Mesenchymal stem cell (in vitro differentiated cells and primary cell): ENCODE results near the gene RUNX1.

Experiments
- DNase-seq: peaks from one replicate; pipeline ENCODE4 v3.0.0-alpha.2; 2013
- H2AFZ ChIP-seq: one replicate; pipeline ENCODE4 v1.6.1; 2013; ENCODE audit warnings: low read depth, mild to moderate bottlenecking, control low read depth, inconsistent platforms, low read length, moderate library complexity
- H2AK5ac ChIP-seq: 2 replicates; pipeline ENCODE4 v1.6.1; 2013; ENCODE audit warnings: low read length, moderate library complexity, mild to moderate bottlenecking, inconsistent platforms; ENCODE audit not compliant: severe bottlenecking
- H2BK120ac ChIP-seq: one replicate; pipeline ENCODE4 v1.6.1; 2013; ENCODE audit warnings: low read depth, mild to moderate bottlenecking, inconsistent platforms, low read length, moderate library complexity
- H2BK12ac ChIP-seq, 2 experiments: one replicate each; pipeline ENCODE4 v1.6.1; 2013; ENCODE audit warnings: inconsistent platforms in 2 of 2, low read length in 2 of 2, mild to moderate bottlenecking in 2 of 2, moderate library complexity in 2 of 2, control low read depth in 1 of 2
- H2BK15ac ChIP-seq: one replicate; pipeline ENCODE4 v1.6.1; 2013; ENCODE audit warnings: mild to moderate bottlenecking, low read depth, inconsistent platforms; ENCODE audit not compliant: poor library complexity, severe bottlenecking
- H2BK5ac ChIP-seq: 2 replicates; pipeline ENCODE4 v1.6.1; 2013; ENCODE audit warnings: low read depth, mild to moderate bottlenecking, low read length, control low read depth, inconsistent platforms; ENCODE audit not compliant: poor library complexity, severe bottlenecking
- H3K14ac ChIP-seq, 2 experiments: one replicate each; pipeline ENCODE4 v1.6.1; 2013; ENCODE audit warnings: inconsistent platforms in 2 of 2, low read length in 2 of 2, control low read depth in 1 of 2, mild to moderate bottlenecking in 1 of 2, moderate library complexity in 1 of 2
- H3K18ac ChIP-seq, 2 experiments: one replicate each; pipeline ENCODE4 v1.6.1; 2013; ENCODE audit warnings: inconsistent platforms in 2 of 2, low read length in 2 of 2, control low read depth in 1 of 2, low read depth in 1 of 2, mild to moderate bottlenecking in 1 of 2
- H3K23ac ChIP-seq, 2 experiments: one replicate each; pipeline ENCODE4 v1.6.1; 2013; ENCODE audit warnings: inconsistent platforms in 2 of 2, low read length in 2 of 2, mild to moderate bottlenecking in 2 of 2, moderate library complexity in 2 of 2, control low read depth in 1 of 2
- H3K27ac ChIP-seq: 2 replicates; pipeline ENCODE4 v1.5.1; 2013; ENCODE audit warnings: mild to moderate bottlenecking, moderate library complexity, low read length, control low read depth, inconsistent platforms; ENCODE audit not compliant: poor library complexity, severe bottlenecking
- H3K27me3 ChIP-seq, 2 experiments: 2 replicates each; pipeline versions ENCODE4 v1.6.1 to v1.7.0; 2013; ENCODE audit warnings: low read length in 2 of 2, mild to moderate bottlenecking in 2 of 2, moderate library complexity in 2 of 2, control low read depth in 1 of 2, inconsistent platforms in 1 of 2; ENCODE audit not compliant: control insufficient read depth in 1 of 2, insufficient read depth in 1 of 2
- H3K36me3 ChIP-seq, 2 experiments: 2 replicates each; pipeline versions ENCODE4 v1.6.1 to v1.7.0; 2013; ENCODE audit warnings: low read length in 2 of 2, control low read depth in 1 of 2, inconsistent platforms in 1 of 2, low read depth in 1 of 2, mild to moderate bottlenecking in 1 of 2; ENCODE audit not compliant: insufficient read depth in 2 of 2, control insufficient read depth in 1 of 2
- H3K4ac ChIP-seq, 2 experiments: one replicate each; pipeline ENCODE4 v1.6.1; 2013; ENCODE audit warnings: inconsistent platforms in 2 of 2, low read length in 2 of 2, mild to moderate bottlenecking in 2 of 2, moderate library complexity in 2 of 2, control low read depth in 1 of 2, low read depth in 1 of 2
- H3K4me1 ChIP-seq: 2 replicates; pipeline ENCODE4 v1.6.1; 2013; ENCODE audit warnings: low read depth, low read length, control low read depth; ENCODE audit not compliant: control insufficient read depth, insufficient read depth
- H3K4me2 ChIP-seq: 2 replicates; pipeline ENCODE4 v1.6.1; 2013; ENCODE audit warnings: low read length, mild to moderate bottlenecking, inconsistent platforms; ENCODE audit not compliant: poor library complexity, severe bottlenecking
- H3K4me3 ChIP-seq, 2 experiments: 2 replicates each; pipeline versions ENCODE4 v1.5.1 to v1.7.0; 2013; ENCODE audit warnings: low read length in 2 of 2, mild to moderate bottlenecking in 2 of 2, control low read depth in 1 of 2, low read depth in 1 of 2; ENCODE audit not compliant: insufficient read depth in 1 of 2
- H3K79me1 ChIP-seq: replicated peaks from 2 replicates; pipeline ENCODE4 v1.6.1; 2013; ENCODE audit warnings: mild to moderate bottlenecking, control low read depth, low read length, inconsistent platforms; ENCODE audit not compliant: poor library complexity, severe bottlenecking
- H3K9ac ChIP-seq: 2 replicates; pipeline ENCODE4 v1.7.0; 2013; ENCODE audit warnings: mild to moderate bottlenecking, low read length, moderate library complexity
- H3K9me3 ChIP-seq: 2 replicates; pipeline ENCODE4 v1.7.0; 2013; ENCODE audit warnings: mild to moderate bottlenecking, low read length; ENCODE audit not compliant: control insufficient read depth
- H4K8ac ChIP-seq: one replicate; pipeline ENCODE4 v1.6.1; 2013; ENCODE audit warnings: inconsistent platforms, mild to moderate bottlenecking, low read length, moderate library complexity
- H4K91ac ChIP-seq: one replicate; pipeline ENCODE4 v1.6.1; 2013; ENCODE audit warnings: mild to moderate bottlenecking, low read length, inconsistent platforms
- WGBS: methylation state at CpG from one replicate; pipeline ENCODE4 v1.1.7; 2013; ENCODE audit warnings: mixed read lengths; 5-methylcytosine and 5-hydroxymethylcytosine counted together

The RUNX1 gene

DNA sequence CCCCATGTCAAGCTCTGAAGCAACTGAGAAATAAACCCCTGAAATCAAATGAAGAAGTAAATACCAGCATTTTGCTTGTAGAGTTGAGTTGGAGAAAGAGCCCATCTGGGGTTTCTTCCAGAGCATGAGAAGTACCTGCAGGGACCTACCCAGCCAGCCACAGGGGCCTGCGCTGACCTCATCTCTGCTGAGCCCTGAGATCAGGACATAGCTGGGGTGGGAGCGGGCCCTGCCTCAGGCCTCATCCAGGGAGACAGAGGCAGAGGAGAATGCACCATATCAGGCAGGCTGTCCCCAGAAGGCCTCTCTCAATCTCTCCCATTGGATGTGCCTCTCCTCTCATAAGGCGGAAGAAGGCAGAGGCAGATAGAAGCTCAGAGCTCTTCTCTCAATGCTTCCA is 27.6 kb downstream of the RUNX1 start:
- H2BK12ac ChIP-seq: no peak overlapping the region
- H3K4me3 ChIP-seq: no peak overlapping the region
- H2BK5ac ChIP-seq: no peak overlapping the region
- no peaks in the 10 kb centered on the region for H3K9me3 ChIP-seq
- no peak overlapping the region for H2AK5ac ChIP-seq
- no peak overlapping the region for H3K4ac ChIP-seq
- peaks cover 0 to 3% of the 10 kb centered on the region in 2 experiments for H3K36me3 ChIP-seq
- no peaks in the 10 kb centered on the region for H3K27me3 ChIP-seq
- no peak for DNase-seq
- H4K8ac ChIP-seq: no peak overlapping the region
- 100% methylated on average over 3 of the region's 3 CpGs for WGBS
- no peak overlapping the region for H3K18ac ChIP-seq
- H3K9ac ChIP-seq: no peak overlapping the region
- H4K91ac ChIP-seq: no peak overlapping the region
- H2BK15ac ChIP-seq: no peak overlapping the region
- H3K79me1 ChIP-seq: peaks cover 8% of the 10 kb centered on the region
- H3K14ac ChIP-seq: no peak overlapping the region
- peaks cover 11% of the 10 kb centered on the region for H3K4me1 ChIP-seq
- H2BK120ac ChIP-seq: no peak overlapping the region
- H3K27ac ChIP-seq: no peak overlapping the region
- H3K23ac ChIP-seq: no peak overlapping the region
- no peak overlapping the region for H2AFZ ChIP-seq
- no peak overlapping the region for H3K4me2 ChIP-seq

DNA sequence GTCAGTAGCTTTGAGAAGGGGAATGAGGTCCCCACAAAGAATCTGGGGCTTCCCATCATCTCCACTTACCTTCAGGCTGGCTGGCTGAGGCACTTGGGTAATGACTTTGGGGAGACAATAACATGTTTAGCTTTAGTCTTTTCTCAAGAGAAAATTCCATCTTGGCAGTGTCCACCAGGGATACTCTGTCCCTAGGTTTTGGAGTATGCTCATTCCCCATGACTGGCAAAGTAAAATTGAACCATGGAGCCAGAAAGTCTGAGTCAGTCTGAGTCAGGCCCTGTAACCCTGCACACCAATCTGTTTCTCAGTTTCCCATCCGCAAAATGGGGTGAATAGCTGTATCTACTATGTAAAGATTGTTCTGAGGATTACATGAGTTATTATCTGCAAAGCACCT is 28.2 kb downstream of the RUNX1 start:
- Histone ChIP-seq H2BK120ac (no peak overlapping the region), H3K4ac (no peak overlapping the region), H3K14ac (no peak overlapping the region), H2BK5ac (no peak overlapping the region), H3K79me1 (peaks cover 8% of the 10 kb centered on the region), H2BK12ac (no peak overlapping the region), H3K36me3 (peaks cover 0 to 3% of the 10 kb centered on the region in 2 experiments), H3K4me2 (no peak overlapping the region), H4K8ac (no peak overlapping the region), H3K27ac (no peak overlapping the region), H3K4me3 (no peak overlapping the region), H2AK5ac (no peak overlapping the region), H2AFZ (no peak overlapping the region), H3K4me1 (peaks cover 10% of the 10 kb centered on the region), H4K91ac (no peak overlapping the region), H3K9me3 (no peaks in the 10 kb centered on the region), H3K9ac (no peak overlapping the region), H3K18ac (no peak overlapping the region), H2BK15ac (no peak overlapping the region), H3K27me3 (no peaks in the 10 kb centered on the region), H3K23ac (no peak overlapping the region)
- DNase-seq: no peak
- WGBS: no CpG with 5 or more reads among the region's 1 CpG

- no peak overlapping the region for H2AK5ac ChIP-seq
- WGBS: no CpG with 5 or more reads among the region's 4 CpGs
- H3K27me3 ChIP-seq: no peaks in the 10 kb centered on the region
- no peak overlapping the region for H3K23ac ChIP-seq
- H4K8ac ChIP-seq: no peak overlapping the region
- H3K27ac ChIP-seq: no peak overlapping the region
- peaks cover 0 to 3% of the 10 kb centered on the region in 2 experiments for H3K36me3 ChIP-seq
- peaks cover 8% of the 10 kb centered on the region for H3K79me1 ChIP-seq
- no peak overlapping the region for H3K9ac ChIP-seq
- no peak overlapping the region for H2AFZ ChIP-seq
- H3K4ac ChIP-seq: no peak overlapping the region
- no peak overlapping the region for H3K18ac ChIP-seq
- H3K14ac ChIP-seq: no peak overlapping the region
- DNase-seq: no peak
- H3K4me3 ChIP-seq: no peak overlapping the region
- H3K4me1 ChIP-seq: peaks cover 10% of the 10 kb centered on the region
- no peaks in the 10 kb centered on the region for H3K9me3 ChIP-seq
- H4K91ac ChIP-seq: no peak overlapping the region
- no peak overlapping the region for H3K4me2 ChIP-seq
- no peak overlapping the region for H2BK12ac ChIP-seq
- no peak overlapping the region for H2BK5ac ChIP-seq
- H2BK15ac ChIP-seq: no peak overlapping the region
- H2BK120ac ChIP-seq: no peak overlapping the region
These were observed 28.7 kb downstream of the RUNX1 start for GRCh38 chr21:35020436-35020835.

DNA sequence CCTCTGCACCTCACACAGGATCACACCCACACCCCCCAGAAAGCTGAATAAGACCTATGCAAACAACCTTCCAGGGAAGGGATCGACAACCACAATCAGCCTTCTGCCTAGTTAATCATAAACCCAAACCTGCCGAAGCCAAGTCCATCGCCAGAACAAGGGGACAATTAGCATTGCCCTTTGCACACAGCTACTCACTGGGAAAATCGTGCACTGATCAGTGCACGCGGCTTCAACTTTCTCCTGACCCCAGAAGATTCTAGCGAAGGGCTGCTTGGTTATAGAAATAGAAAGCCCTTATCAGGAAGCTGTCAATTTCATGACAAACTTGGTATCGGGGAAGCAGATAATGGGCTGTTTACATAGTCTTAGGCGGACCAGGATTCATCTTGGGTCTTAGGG is 29.5 kb downstream of the RUNX1 start:
- Histone ChIP-seq H3K4me3 (no peak overlapping the region), H3K9ac (no peak overlapping the region), H3K4me1 (peaks cover 10% of the 10 kb centered on the region)

More for the DNA sequence above, 29.5 kb downstream of the RUNX1 start:
- Histone ChIP-seq H2BK5ac (no peak overlapping the region), H2AFZ (no peak overlapping the region), H2BK15ac (no peak overlapping the region), H3K14ac (no peak overlapping the region), H3K79me1 (peaks cover 11% of the 10 kb centered on the region), H3K36me3 (peaks cover 0 to 6% of the 10 kb centered on the region in 2 experiments), H3K18ac (no peak overlapping the region), H3K27me3 (no peaks in the 10 kb centered on the region), H2AK5ac (no peak overlapping the region), H3K27ac (no peak overlapping the region), H3K4ac (no peak overlapping the region), H3K9me3 (no peaks in the 10 kb centered on the region), H2BK12ac (no peak overlapping the region), H4K91ac (no peak overlapping the region), H2BK120ac (no peak overlapping the region), H3K4me2 (no peak overlapping the region), H3K23ac (no peak overlapping the region), H4K8ac (no peak overlapping the region)
- WGBS: 95% methylated on average over 7 of the region's 9 CpGs
- DNase-seq: no peak
